Measurements from ENCODE around the gene FABP2.
"Not testable (repeated sequence)": the region's sequence is repeated elsewhere in the genome, so short reads cannot be mapped to it uniquely, and the experiment has no call there.

DNA sequence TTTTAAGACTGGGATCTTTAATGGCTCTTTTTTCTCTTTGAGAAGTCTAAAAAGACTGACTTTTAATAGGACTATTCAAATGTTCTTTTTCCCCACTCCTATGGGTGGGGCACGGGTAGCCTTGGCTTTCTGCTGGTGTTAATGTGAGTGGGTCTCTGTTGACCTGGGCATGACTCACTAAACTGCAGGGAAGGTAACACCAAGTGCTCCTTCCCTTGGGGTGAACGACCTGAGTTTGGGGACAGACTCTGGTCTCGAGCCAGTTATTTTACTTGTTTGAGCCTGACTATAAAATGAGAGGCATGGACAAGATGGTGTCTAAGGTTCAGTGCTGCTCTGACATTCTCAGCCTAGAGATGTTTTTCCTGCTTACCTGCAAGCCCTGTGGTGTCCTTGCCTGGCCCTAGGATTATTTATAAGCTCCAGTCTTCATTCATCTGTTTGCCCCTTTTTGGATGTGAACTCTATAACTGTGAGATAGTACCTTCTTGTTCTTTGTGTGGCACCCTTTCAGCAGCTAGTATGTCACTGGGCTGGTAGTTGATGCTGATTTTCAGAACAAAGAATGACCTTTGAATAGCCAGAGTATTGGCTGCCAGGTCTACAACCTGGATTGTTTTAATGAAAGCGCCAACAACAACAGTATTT is 14.5 kb upstream of the FABP2 start:
- TF ChIP-seq, protein P1, sequence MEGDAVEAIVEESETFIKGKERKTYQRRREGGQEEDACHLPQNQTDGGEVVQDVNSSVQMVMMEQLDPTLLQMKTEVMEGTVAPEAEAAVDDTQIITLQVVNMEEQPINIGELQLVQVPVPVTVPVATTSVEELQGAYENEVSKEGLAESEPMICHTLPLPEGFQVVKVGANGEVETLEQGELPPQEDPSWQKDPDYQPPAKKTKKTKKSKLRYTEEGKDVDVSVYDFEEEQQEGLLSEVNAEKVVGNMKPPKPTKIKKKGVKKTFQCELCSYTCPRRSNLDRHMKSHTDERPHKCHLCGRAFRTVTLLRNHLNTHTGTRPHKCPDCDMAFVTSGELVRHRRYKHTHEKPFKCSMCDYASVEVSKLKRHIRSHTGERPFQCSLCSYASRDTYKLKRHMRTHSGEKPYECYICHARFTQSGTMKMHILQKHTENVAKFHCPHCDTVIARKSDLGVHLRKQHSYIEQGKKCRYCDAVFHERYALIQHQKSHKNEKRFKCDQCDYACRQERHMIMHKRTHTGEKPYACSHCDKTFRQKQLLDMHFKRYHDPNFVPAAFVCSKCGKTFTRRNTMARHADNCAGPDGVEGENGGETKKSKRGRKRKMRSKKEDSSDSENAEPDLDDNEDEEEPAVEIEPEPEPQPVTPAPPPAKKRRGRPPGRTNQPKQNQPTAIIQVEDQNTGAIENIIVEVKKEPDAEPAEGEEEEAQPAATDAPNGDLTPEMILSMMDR (conservative IDR thresholded peaks at IDR 0.05) = not testable (repeated sequence)
- not testable (repeated sequence) for TF ChIP-seq EZH2 (IDR thresholded peaks at IDR 0.05; ENCODE audit: low read depth)

Measured in PC-9 (cell line).